Chondrocyte (in vitro differentiated cells): Measurements from ENCODE around the gene AVL9. TPM values are rescaled to one million over a fixed set of nuclear protein-coding genes. Genes with fewer than 3 reads are reported as not detected.

Experiments
- DNase-seq: peaks from one replicate; pipeline ENCODE4 v3.0.0; 2021; ENCODE audit warnings: mixed read lengths, low spot score
- H3K27ac Mint-ChIP-seq: one replicate; pipeline ENCODE4 v1.8.0; 2021; ENCODE audit warnings: mild to moderate bottlenecking, moderate library complexity, mixed read lengths; ENCODE audit not compliant: unreplicated experiment
- H3K27me3 Mint-ChIP-seq: 2 replicates; pipeline ENCODE4 v1.8.0; 2021; ENCODE audit warnings: low read depth, mixed read lengths
- H3K36me3 Mint-ChIP-seq: 2 replicates; pipeline ENCODE4 v1.8.0; 2021; ENCODE audit warnings: low read depth, mixed read lengths
- H3K4me1 Mint-ChIP-seq: 2 replicates; pipeline ENCODE4 v1.8.0; 2021; ENCODE audit warnings: low read depth, mild to moderate bottlenecking, mixed read lengths
- H3K4me3 Mint-ChIP-seq: one replicate; pipeline ENCODE4 v1.8.0; 2021; ENCODE audit warnings: mild to moderate bottlenecking, moderate library complexity, mixed read lengths; ENCODE audit not compliant: unreplicated experiment
- H3K9me3 Mint-ChIP-seq: 2 replicates; pipeline ENCODE4 v1.8.0; 2021; ENCODE audit warnings: low read depth, mixed read lengths
- CTCF ChIP-seq: fragments of 200-600 bp; sonication (generic); IDR thresholded peaks from 2 replicates; pipeline ENCODE4 v1.5.0; 2021; ENCODE audit warnings: antibody characterized with exemption, mild to moderate bottlenecking, moderate library complexity
- total RNA-seq: library from RNA; stranded (reverse); gene quantifications from 3 replicates; pipeline ENCODE4 v1.2.1, GENCODE V29; 2021

Gene AVL9
- total RNA-seq, 1 donor from 2014 or later: 30.4 TPM

GRCh38 chr7:32472015-32472414 lies 23.3 kb upstream of the AVL9 start:
- Mint-ChIP-seq H3K9me3 (no peaks in the 10 kb centered on the region), H3K36me3 (no peaks in the 10 kb centered on the region), H3K4me1 (peaks cover 29% of the 10 kb centered on the region), H3K27me3 (no peaks in the 10 kb centered on the region), H3K27ac (no peak overlapping the region), H3K4me3 (no peak overlapping the region)
- no peak for TF ChIP-seq CTCF
- DNase-seq: no peak

DNA sequence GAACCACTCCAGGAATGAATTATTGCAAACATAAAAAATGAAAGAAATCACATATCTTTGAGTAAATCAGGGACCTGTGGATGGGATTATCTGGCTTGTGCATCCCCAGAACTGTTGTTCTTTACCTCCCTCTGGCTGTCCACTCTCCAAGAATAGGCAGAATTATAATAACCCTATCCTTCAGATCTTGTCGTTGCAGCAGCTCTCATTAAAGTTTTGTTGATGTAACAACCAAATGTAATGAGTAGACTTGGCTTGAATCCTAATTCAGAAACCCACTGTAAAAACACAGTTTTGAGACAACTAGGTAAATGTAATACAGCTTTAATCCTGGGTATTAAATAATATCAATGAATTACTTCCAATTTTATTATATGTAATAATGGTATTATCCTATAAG lies 21.3 kb upstream of the AVL9 start:
- H3K9me3 Mint-ChIP-seq: no peaks in the 10 kb centered on the region
- peak overlapping the region; percentile 59 for H3K27ac Mint-ChIP-seq
- no peak for TF ChIP-seq CTCF

GRCh38 chr7:32476816-32477648 lies 18.3 kb upstream of the AVL9 start:
- Mint-ChIP-seq H3K27me3 (no peaks in the 10 kb centered on the region), H3K9me3 (no peaks in the 10 kb centered on the region), H3K36me3 (no peaks in the 10 kb centered on the region), H3K27ac (no peak overlapping the region), H3K4me3 (no peak overlapping the region), H3K4me1 (peaks cover 52% of the 10 kb centered on the region)
- no peak for TF ChIP-seq CTCF
- DNase-seq: no peak

More for the DNA sequence above, 21.3 kb upstream of the AVL9 start:
- DNase-seq: no peak
- H3K36me3 Mint-ChIP-seq: no peaks in the 10 kb centered on the region
- H3K27me3 Mint-ChIP-seq: no peaks in the 10 kb centered on the region
- peaks cover 34% of the 10 kb centered on the region for H3K4me1 Mint-ChIP-seq
- no peak overlapping the region for H3K4me3 Mint-ChIP-seq

GRCh38 chr7:32477649-32477980 lies 17.7 kb upstream of the AVL9 start:
- no peak for DNase-seq

More at GRCh38 chr7:32477649-32477980, 17.7 kb upstream of the AVL9 start:
- Mint-ChIP-seq H3K27me3 (no peaks in the 10 kb centered on the region), H3K36me3 (no peaks in the 10 kb centered on the region), H3K4me3 (no peak overlapping the region), H3K27ac (no peak overlapping the region), H3K9me3 (no peaks in the 10 kb centered on the region), H3K4me1 (peaks cover 55% of the 10 kb centered on the region)
- TF ChIP-seq CTCF: no peak
